ENCODE measurements around the gene ACBD6.

DNA sequence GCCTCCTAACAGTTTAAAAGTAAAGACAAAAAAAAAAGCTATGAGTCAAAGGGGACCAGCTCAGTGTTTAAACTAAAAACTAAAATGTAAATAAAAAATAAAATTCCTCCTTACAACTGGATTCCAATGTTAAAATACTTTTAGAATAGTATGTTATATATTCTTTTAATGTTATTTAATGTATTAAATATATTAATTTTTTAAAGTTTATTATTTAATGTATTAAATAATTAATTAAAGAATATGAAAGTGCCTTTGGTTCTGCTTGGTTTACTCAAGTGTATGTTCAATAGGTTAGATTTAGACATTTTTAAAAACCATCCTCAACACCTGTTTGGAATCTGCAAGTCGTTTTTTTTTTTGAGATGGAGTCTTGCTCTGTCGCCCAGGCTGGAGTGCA, 13.1 kb downstream of the ACBD6 start:
- TF ChIP-seq CTCF (IDR thresholded peaks at IDR 0.05) = no peak
- TF ChIP-seq SIN3A (IDR thresholded peaks at IDR 0.05; ENCODE audit: borderline replicate concordance, insufficient read depth, low read depth, low read length) = no peak
- TF ChIP-seq POLR2AphosphoS5 (IDR thresholded peaks at IDR 0.05; ENCODE audit: low read depth, low read length) = no peak
- TF ChIP-seq, protein P1, sequence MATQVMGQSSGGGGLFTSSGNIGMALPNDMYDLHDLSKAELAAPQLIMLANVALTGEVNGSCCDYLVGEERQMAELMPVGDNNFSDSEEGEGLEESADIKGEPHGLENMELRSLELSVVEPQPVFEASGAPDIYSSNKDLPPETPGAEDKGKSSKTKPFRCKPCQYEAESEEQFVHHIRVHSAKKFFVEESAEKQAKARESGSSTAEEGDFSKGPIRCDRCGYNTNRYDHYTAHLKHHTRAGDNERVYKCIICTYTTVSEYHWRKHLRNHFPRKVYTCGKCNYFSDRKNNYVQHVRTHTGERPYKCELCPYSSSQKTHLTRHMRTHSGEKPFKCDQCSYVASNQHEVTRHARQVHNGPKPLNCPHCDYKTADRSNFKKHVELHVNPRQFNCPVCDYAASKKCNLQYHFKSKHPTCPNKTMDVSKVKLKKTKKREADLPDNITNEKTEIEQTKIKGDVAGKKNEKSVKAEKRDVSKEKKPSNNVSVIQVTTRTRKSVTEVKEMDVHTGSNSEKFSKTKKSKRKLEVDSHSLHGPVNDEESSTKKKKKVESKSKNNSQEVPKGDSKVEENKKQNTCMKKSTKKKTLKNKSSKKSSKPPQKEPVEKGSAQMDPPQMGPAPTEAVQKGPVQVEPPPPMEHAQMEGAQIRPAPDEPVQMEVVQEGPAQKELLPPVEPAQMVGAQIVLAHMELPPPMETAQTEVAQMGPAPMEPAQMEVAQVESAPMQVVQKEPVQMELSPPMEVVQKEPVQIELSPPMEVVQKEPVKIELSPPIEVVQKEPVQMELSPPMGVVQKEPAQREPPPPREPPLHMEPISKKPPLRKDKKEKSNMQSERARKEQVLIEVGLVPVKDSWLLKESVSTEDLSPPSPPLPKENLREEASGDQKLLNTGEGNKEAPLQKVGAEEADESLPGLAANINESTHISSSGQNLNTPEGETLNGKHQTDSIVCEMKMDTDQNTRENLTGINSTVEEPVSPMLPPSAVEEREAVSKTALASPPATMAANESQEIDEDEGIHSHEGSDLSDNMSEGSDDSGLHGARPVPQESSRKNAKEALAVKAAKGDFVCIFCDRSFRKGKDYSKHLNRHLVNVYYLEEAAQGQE (IDR thresholded peaks at IDR 0.05; ENCODE audit: insufficient read depth in 1 of 2, low read depth in 2 of 2, low read length in 1 of 2) = no peak
- TF ChIP-seq TCF7L2 (IDR thresholded peaks at IDR 0.05; ENCODE audit: low read depth, low read length) = no peak

Measured in Panc1 (cell line).